ENCODE data around the gene DERA.

GRCh38 chr12:15883536-15883935 lies 27.6 kb upstream of the DERA start:
- TF ChIP-seq POLR2A (IDR thresholded peaks at IDR 0.05) (no peak), CTCF (IDR thresholded peaks at IDR 0.05) (no peak)

Data from breast epithelium (tissue), 3 donors.